GM21576 (cell line): Measurements from ENCODE around the gene WDR70.
"Not testable (repeated sequence)": the region's sequence is repeated elsewhere in the genome, so short reads cannot be mapped to it uniquely, and the experiment has no call there.

Experiments used
- ATAC-seq: cut with Tn5 transposase; IDR thresholded peaks from one replicate; pipeline ENCODE4 v1.9.1; 2021; ENCODE audit warnings: mild to moderate bottlenecking, moderate library complexity; ENCODE audit not compliant: unreplicated experiment

WDR70 gene

DNA sequence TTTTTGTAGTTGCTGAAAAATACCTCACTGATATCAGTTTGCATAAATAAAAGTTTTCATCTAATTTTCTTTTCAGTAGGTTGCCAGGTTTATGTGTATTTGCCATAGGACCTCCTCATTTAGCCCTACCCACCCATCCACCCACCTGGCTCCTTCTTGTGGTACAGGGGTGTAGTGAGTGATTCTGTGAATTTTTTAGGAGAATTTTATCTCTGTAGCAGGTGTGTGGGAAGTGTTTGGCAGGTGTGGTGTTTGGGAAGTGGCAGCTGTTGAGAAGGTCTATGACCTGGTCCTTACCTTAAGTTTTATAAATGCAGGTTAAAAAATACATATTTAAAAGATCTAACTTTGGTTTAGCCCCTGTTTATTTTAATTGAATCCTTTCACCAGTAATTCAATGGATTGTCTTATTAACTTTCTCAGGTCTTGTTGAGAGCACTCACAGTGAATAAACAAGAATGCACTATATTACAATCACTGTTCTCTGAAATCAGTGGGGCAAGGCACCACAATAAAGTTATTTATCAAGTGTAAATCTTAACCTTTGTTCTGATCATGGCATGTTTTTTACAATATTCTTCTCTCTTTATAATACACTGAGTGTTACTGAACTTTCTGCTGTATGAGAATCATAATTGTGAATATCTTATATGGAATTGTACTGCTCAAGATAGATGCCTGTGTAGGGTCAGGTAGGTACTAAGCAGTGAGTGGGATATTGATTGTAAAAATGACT, 189.1 kb downstream of the WDR70 start:
- ATAC-seq: no peak

- ATAC-seq: no peak
These were observed 189.8 kb downstream of the WDR70 start for GRCh38 chr5:37568893-37569292.

- ATAC-seq: no peak
These were observed 190.3 kb downstream of the WDR70 start for GRCh38 chr5:37569466-37569865.

GRCh38 chr5:37570597-37570996, 191.5 kb downstream of the WDR70 start:
- ATAC-seq: no peak

DNA sequence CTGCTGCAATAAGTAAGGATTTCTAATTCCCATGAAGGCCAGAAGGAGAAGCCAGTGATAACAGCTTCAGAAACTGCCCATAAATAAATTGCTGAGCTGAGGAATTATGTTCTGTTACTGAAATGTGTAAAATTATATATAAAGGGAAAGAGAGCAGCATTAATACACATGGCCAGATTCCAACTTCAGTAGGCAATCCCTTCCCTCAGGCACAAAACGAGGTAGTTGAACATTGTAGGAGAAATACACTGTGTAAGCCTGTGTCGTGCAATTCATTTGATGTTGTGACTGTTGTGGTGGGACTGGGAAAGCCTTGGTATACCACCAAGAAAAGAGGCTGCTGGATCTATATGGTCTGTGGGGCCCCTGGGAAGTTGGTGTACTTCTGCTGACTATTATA, 192.9 kb downstream of the WDR70 start:
- ATAC-seq: no peak

GRCh38 chr5:37575541-37576489, 196.7 kb downstream of the WDR70 start:
- no peak for ATAC-seq

GRCh38 chr5:37576552-37576951, 197.4 kb downstream of the WDR70 start:
- no peak for ATAC-seq

DNA sequence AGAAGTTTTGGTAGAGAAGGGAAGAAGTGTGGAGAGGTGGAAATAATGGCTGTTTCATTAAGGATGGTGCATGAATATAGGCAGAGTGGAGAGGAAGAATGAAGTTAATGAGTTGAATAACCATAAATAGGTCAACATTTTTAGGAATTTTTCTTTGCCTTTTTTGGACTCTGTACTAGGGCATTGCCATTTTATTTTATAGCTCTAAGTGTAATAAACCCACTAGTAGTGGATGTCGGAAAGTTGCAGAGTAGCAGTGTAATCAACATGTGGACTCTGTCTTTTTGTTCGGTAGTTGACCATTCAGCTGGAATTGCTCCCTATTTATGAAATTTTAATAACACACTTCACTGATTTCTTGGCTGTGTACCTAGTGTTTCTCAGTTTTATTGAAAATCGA, 199.1 kb downstream of the WDR70 start:
- ATAC-seq: no peak

DNA sequence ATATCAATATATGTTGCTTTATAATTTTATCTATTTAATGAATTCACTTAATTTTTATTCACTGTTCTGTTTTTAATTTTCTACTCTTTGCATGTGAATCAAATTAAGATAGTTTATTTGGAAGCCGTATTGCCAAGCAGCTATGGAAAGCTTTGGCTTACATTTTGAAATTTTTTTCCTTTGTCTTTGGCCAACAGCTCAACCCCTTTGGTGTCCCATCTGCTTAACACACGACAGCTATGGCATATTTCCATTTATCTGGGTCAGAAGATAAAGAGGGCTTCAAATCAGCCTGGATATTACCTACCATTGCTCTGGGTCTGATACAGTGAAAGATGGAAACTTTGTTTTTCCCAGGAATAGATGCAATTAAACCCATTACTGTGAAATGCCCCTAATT, 201.0 kb downstream of the WDR70 start:
- no peak for ATAC-seq

DNA sequence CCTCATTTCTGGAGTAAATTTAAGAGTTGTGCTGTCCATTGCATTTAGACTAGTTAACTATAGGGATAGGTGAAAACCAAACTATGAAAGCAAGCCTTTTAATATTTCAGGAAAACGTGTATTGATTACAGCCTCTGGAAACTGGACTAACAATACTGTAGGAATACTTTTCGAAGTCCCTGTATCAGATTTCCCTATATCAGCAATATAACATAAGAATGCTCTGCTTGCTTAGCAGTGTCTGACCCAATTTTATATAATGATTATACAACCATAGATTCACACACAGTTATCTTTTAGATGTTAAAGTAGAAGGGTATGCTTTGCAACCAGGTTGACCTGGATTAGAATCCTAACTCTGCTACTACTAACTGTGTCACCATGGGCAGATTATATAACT, 203.1 kb downstream of the WDR70 start:
- ATAC-seq: no peak

DNA sequence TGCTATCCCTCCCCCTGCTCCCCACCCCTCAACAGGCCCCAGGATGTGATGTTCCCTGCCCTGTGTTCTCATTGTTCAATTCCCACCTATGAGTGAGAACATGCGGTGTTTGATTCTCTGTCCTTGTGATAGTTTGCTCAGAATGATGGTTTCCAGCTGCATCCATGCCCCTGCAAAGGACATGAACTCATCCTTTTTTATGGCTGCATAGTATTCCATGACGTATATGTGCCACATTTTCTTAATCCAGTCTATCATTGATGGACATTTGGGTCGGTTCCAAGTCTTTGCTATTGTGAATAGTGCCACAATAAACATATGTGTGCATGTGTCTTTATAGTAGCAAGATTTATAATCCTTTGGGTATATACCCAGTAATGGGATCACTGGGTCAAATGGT, 214.2 kb downstream of the WDR70 start:
- not testable (repeated sequence) for ATAC-seq

DNA sequence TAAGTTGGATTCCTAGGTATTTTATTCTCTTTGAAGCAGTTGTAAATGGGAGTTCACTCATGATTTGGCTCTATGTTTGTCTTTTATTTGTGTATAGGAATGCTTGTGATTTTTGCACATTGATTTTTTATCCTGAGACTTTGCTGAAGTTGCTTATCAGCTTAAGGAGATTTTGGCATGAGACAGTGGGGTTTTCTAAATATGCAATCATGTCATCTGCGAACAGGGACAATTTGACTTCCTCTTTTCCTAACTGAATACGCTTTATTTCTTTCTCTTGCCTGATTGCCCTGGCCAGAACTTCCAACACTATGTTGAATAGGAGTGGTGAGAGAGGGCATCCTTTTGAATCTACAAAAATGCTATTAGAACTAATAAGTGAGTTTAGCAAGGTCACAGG, 215.7 kb downstream of the WDR70 start:
- not testable (repeated sequence) for ATAC-seq

- no peak for ATAC-seq
These were observed 219.6 kb downstream of the WDR70 start for GRCh38 chr5:37598733-37599132.

- no peak for ATAC-seq
These were observed 222.0 kb downstream of the WDR70 start for GRCh38 chr5:37601163-37601562.

GRCh38 chr5:37603072-37603471, 224.0 kb downstream of the WDR70 start:
- ATAC-seq: no peak

DNA sequence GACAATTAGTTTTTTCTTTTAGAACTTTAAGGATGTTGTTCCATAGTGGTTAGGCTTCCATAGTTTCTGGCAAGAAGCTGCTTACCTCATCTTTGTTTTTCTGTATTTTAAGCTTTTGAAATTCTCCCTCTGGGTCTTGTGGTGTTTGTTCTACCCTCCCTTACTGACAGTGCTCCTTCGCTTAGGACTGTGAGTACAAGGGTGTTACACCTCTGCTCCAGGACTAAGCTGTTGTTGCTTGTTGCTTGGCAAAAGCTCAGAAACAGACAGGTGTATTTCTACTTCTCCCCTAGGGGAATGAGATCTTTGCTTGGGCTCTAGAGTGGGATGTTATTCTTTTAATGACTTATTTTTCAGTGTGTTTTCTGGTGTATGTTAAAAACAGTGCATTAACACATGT, 225.2 kb downstream of the WDR70 start:
- ATAC-seq: no peak

- ATAC-seq: no peak
These were observed 227.0 kb downstream of the WDR70 start for GRCh38 chr5:37606148-37606547.

- no peak for ATAC-seq
These were observed 227.6 kb downstream of the WDR70 start for GRCh38 chr5:37606632-37607248.

GRCh38 chr5:37615184-37615583, 236.1 kb downstream of the WDR70 start:
- ATAC-seq: no peak

DNA sequence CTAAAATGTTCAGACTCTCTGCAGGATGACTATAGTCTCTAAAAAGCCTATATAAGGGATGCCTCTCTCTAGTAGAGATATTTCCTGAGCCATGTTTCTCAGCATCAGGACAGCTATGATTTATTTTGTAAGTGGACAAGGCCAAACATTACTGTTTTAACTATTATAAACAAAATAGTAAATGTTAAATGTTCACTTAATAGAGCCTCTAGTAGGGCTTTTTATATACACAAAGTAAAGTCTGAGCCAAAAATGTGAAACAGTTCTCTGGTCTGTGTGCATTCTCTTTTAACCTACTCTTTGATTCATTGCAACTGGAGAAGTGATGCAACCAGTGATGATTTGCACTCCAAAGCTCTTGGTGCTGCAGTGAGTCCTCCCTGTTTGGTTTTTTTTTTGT, 240.2 kb downstream of the WDR70 start:
- no peak for ATAC-seq

DNA sequence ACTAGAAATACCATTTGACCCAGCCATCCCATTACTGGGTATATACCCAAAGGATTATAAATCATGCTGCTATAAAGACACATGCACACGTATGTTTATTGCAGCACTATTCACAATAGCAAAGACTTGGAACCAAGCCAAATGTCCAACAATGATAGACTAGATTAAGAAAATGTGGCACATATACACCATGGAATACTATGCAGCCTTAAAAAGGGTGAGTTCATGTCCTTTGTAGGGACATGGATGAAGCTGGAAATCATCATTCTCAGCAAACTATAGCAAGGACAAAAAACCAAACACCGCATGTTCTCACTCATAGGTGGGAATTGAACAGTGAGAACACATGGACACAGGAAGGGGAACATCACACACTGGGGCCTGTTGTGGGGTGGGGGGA, 243.2 kb downstream of the WDR70 start:
- not testable (repeated sequence) for ATAC-seq

GRCh38 chr5:37626266-37626665, 247.1 kb downstream of the WDR70 start:
- ATAC-seq: no peak
